H1 (cell line): ENCODE measurements around the gene CELSR1. TPM values are rescaled to one million over a fixed set of nuclear protein-coding genes. Genes with fewer than 3 reads are reported as not detected.

Experiments
- BACH1 ChIP-seq: IDR thresholded peaks from 2 replicates; pipeline ENCODE4 v1.6.1; 2012; ENCODE audit warnings: low read length, improper control_type of control experiment
- CTCF ChIP-seq, 3 experiments: IDR thresholded peaks; 1 replicate in 2 of 3; 2 replicates in 1 of 3; pipeline versions ENCODE4 v1.5.1 to v1.6.1; 2011; ENCODE audit warnings: low read length in 3 of 3, mild to moderate bottlenecking in 3 of 3, inconsistent platforms in 2 of 3, low read depth in 1 of 3, moderate library complexity in 1 of 3; ENCODE audit not compliant: insufficient read depth in 1 of 3; ENCODE audit errors: control extremely low read depth in 1 of 3
- ZNF274 ChIP-seq: IDR thresholded peaks from 2 replicates; pipeline ENCODE4 v1.7.0; 2012; ENCODE audit warnings: low read length, borderline replicate concordance; ENCODE audit errors: extremely low read depth
- polyA plus RNA-seq, 7 experiments: library from polyadenylated mRNA; depleted of rRNA in 3 of 7; stranded (reverse) in 5 of 7; unstranded in 2 of 7; fragments of >200 nt in 5 of 7; fragments of 200-250 nt in 2 of 7; gene quantifications; 1 replicate in 5 of 7; 2 replicates in 1 of 7; 4 replicates in 1 of 7; pipeline versions ENCODE4 v1.2.1 to v1.2.3, GENCODE V29; 2011 to 2013; ENCODE audit warnings: missing spikeins in 2 of 7, mixed read lengths in 2 of 7
- total RNA-seq: library from RNA; stranded (reverse); fragmentation: NEBNext Ultra II Directional; extraction: Animal tissue kit (Norgen Biotek cat#: 25700); gene quantifications from 2 replicates; pipeline ENCODE4 v1.2.1, GENCODE V29; 2021

CELSR1 gene
- total and polyA plus RNA-seq, 2 of the 8 experiments (the other 6 are each of a cell fraction or from before 2014, with no cell fraction given): 9.0 to 12.4 TPM

DNA sequence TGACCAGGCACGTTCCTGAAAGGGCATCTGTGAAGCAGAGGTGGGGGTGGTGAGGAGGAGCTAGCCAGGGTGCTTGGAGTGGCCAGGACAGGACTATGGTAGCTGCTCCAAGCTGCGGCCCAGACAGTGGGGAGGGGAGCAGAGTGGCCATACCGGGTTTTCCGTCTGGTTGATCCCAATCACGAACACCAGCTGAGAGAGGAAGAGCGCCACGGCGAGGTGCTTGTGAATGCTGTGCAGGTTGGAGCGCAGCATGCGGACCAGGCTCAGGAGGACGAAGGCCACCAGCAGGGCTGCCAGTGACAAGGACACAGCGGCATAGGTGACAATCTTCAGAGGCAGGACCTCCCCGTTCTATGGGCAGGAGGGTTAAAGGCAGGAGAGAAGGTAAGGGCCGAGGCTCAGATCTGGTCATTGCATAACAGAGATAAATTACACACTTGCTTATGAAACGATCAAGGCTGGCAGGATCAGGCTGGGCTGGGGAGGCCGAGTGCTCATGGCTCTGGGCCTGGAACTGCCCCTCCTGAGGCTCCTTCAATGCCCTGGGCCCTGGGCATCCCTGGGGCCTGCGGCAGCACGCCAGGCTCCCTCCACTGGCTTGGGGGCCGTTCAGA lies 160.4 kb downstream of the CELSR1 start (continued):
- no peak for TF ChIP-seq CTCF (IDR thresholded peaks at IDR 0.05; ENCODE audit: control extremely low read depth in 1 of 3, insufficient read depth in 1 of 3, low read depth in 1 of 3, low read length in 3 of 3)
- no peak for TF ChIP-seq ZNF274
- no peak for TF ChIP-seq BACH1
